Activated CD8-positive, alpha-beta T cell treated with anti-CD3 and anti-CD28 coated beads for 36 hours (primary cell): Measurements from ENCODE around the gene ZNF541. TPM values are rescaled to one million over a fixed set of nuclear protein-coding genes. Genes with fewer than 3 reads are reported as not detected.

ENCODE experiments used
- ATAC-seq: fragments of 200-7000 bp; cut with Tn5 transposase; one replicate; pipeline ENCODE4 v1.10.0; 2021; ENCODE audit warnings: mild to moderate bottlenecking, moderate library complexity
- CTCF ChIA-PET: fragments of 350-600 bp; sonication (Branson Sonifier 250); formaldehyde crosslinking; loops from one replicate; lab custom pipeline; 2021; ENCODE audit warnings: antibody characterized with exemption; lab: Charles Lee
- POLR2A ChIA-PET: fragments of 350-600 bp; sonication (Branson Sonifier 250); formaldehyde crosslinking; loops from one replicate; lab custom pipeline; 2021; ENCODE audit warnings: antibody characterized with exemption; lab: Charles Lee
- DNase-seq: peaks from one replicate; pipeline ENCODE4 v3.0.0-alpha.2; 2020
- H3K27ac Mint-ChIP-seq: one replicate; pipeline ENCODE4 v1.8.0; 2021; ENCODE audit warnings: mild to moderate bottlenecking, mixed read lengths
- H3K27me3 Mint-ChIP-seq: one replicate; pipeline ENCODE4 v1.8.0; 2021; ENCODE audit warnings: mixed read lengths
- H3K36me3 Mint-ChIP-seq: one replicate; pipeline ENCODE4 v1.8.0; 2021; ENCODE audit warnings: low read depth, mixed read lengths
- H3K4me1 Mint-ChIP-seq: one replicate; pipeline ENCODE4 v1.8.0; 2021; ENCODE audit warnings: low read depth, mixed read lengths
- H3K4me3 Mint-ChIP-seq: one replicate; pipeline ENCODE4 v1.8.0; 2021; ENCODE audit warnings: mild to moderate bottlenecking, moderate library complexity, mixed read lengths
- H3K9me3 Mint-ChIP-seq: one replicate; pipeline ENCODE4 v1.8.0; 2021; ENCODE audit warnings: mixed read lengths
- intact Hi-C: fragments of 100-400 bp; cut with micrococcal nuclease; formaldehyde crosslinking; loops from one replicate; pipeline ENCODE4 v1.10.0; 2022
- total RNA-seq, 2 experiments: library from RNA; stranded (reverse); gene quantifications; one replicate each; pipeline ENCODE4 v1.2.3, GENCODE V29; 2021
- TF ChIP-seq, protein P1 (sequence below): fragments of 200-600 bp; IDR thresholded peaks from one replicate; pipeline ENCODE4 v1.8.0; 2022; ENCODE audit warnings: antibody characterized with exemption, mild to moderate bottlenecking

ZNF541 gene
- total RNA-seq, 2 experiments from 2014 or later = 0.29 to 0.41 TPM

DNA sequence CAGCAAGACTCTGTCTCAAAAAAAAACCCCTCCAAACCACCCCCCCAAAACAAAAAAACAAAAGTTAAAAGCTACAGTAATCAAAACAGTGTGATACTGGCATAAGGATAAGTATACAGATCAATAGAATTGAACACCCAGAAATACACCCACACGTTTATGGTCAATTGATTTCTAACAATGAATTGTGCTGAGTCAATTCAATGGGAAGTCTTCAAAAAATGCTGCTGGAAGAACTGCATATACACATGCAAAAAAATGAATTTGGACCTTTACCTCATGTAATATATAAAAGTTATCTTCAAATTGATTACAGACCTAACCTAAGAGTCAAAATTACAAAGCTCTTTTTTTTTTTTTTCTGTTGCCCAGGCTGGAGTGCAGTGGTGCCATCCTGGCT, 38.3 kb downstream of the ZNF541 start:
- no peak overlapping the region for H3K4me3 Mint-ChIP-seq
- H3K9me3 Mint-ChIP-seq = no peaks in the 10 kb centered on the region
- POLR2A ChIA-PET = no interaction called here
- no peaks in the 10 kb centered on the region for H3K36me3 Mint-ChIP-seq
- peaks cover under 1% of the 10 kb centered on the region for H3K4me1 Mint-ChIP-seq
- H3K27me3 Mint-ChIP-seq = no peaks in the 10 kb centered on the region
- ATAC-seq (no peak), DNase-seq (no peak)
- TF ChIP-seq, protein P1, sequence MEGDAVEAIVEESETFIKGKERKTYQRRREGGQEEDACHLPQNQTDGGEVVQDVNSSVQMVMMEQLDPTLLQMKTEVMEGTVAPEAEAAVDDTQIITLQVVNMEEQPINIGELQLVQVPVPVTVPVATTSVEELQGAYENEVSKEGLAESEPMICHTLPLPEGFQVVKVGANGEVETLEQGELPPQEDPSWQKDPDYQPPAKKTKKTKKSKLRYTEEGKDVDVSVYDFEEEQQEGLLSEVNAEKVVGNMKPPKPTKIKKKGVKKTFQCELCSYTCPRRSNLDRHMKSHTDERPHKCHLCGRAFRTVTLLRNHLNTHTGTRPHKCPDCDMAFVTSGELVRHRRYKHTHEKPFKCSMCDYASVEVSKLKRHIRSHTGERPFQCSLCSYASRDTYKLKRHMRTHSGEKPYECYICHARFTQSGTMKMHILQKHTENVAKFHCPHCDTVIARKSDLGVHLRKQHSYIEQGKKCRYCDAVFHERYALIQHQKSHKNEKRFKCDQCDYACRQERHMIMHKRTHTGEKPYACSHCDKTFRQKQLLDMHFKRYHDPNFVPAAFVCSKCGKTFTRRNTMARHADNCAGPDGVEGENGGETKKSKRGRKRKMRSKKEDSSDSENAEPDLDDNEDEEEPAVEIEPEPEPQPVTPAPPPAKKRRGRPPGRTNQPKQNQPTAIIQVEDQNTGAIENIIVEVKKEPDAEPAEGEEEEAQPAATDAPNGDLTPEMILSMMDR = no peak
- intact Hi-C loops = no loop called here
- CTCF ChIA-PET = interaction anchor here (1.2 to 1.3 kb wide), 2 partner anchors 13 to 16 kb away, joined by 3 to 4 read pairs; no protein-coding TSS in a partner anchor
- H3K27ac Mint-ChIP-seq = no peak overlapping the region

DNA sequence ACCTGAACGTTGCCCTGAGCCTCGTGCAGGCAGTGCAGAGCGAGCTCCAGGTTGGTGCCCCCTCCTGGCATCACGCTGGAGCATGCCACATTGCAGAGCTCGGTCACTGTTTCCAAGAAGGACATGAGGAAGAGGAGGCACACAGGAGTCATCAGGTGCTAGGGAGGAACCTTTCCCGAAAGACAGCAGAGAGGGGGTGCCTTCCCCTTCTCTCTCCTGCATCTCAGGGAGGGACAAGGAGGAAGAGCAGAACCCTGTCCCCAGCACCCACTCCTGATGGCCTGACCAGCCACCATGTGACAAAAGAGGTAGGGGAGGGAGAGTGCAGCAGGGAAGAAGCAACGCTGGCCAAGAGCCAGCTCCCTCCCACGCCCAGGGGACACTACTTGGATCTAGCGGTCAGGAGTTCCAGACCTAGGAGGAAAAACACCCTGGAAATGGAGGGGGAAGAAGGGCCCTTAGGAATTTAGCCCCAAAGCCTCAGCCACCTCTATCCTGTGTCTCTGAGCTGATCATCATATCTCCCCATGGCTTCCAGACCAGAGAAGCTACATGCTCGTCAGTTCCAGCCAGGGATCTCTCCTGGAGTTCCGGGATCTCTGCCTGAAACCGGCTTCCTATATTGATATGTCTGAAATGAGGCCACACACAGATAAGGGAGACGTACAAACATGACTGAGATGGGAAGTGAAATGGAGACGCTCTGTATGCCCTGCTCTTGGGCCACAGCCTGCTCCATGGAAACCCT, 41.1 kb downstream of the ZNF541 start:
- POLR2A ChIA-PET = interaction anchor here (1.3 kb wide), 1 partner anchor 15 kb away, joined by 5 read pairs; no protein-coding TSS in a partner anchor
- intact Hi-C loops = no loop called here
- no peak overlapping the region for H3K4me3 Mint-ChIP-seq
- no peak for DNase-seq
- no peaks in the 10 kb centered on the region for H3K4me1 Mint-ChIP-seq
- CTCF ChIA-PET = interaction anchor here (0.8 to 1.2 kb wide), 3 partner anchors 16 to 183 kb away, joined by 3 read pairs; no protein-coding TSS in a partner anchor
- TF ChIP-seq, protein P1 = no peak
- no peaks in the 10 kb centered on the region for H3K36me3 Mint-ChIP-seq
- no peaks in the 10 kb centered on the region for H3K27me3 Mint-ChIP-seq
- ATAC-seq = no peak
- H3K27ac Mint-ChIP-seq = no peak overlapping the region
- H3K9me3 Mint-ChIP-seq = no peaks in the 10 kb centered on the region

GRCh38 chr19:47529018-47529742, 43.8 kb downstream of the ZNF541 start:
- TF ChIP-seq, protein P1 = no peak
- POLR2A ChIA-PET = interaction anchor here (1.3 to 1.6 kb wide), 2 partner anchors 14 to 45 kb away, joined by 3 to 4 read pairs; partner anchors contain the start of gene KPTN
- intact Hi-C loops = no loop called here

GRCh38 chr19:47526798-47527197, 46.1 kb downstream of the ZNF541 start:
- Mint-ChIP-seq H3K4me1 (peaks cover 5% of the 10 kb centered on the region), H3K36me3 (no peaks in the 10 kb centered on the region), H3K4me3 (no peak overlapping the region), H3K9me3 (no peaks in the 10 kb centered on the region), H3K27me3 (peaks cover 5% of the 10 kb centered on the region), H3K27ac (no peak overlapping the region)
- TF ChIP-seq, protein P1 = no peak
- POLR2A ChIA-PET = no interaction called here
- no peak for ATAC-seq
- intact Hi-C loops = no loop called here
- CTCF ChIA-PET = no interaction called here
- no peak for DNase-seq

More at GRCh38 chr19:47529018-47529742, 43.8 kb downstream of the ZNF541 start:
- no peak overlapping the region for H3K27ac Mint-ChIP-seq
- H3K36me3 Mint-ChIP-seq = no peaks in the 10 kb centered on the region
- DNase-seq = no peak
- H3K4me3 Mint-ChIP-seq = no peak overlapping the region
- H3K9me3 Mint-ChIP-seq = no peaks in the 10 kb centered on the region
- H3K4me1 Mint-ChIP-seq = no peaks in the 10 kb centered on the region
- CTCF ChIA-PET = interaction anchor here (0.7 kb wide), 1 partner anchor 13 kb away, joined by 3 read pairs; no protein-coding TSS in a partner anchor
- no peak for ATAC-seq
- H3K27me3 Mint-ChIP-seq = no peaks in the 10 kb centered on the region
